Astrocyte (in vitro differentiated cells and primary cell): Measurements from ENCODE around the gene RARB. TPM values are rescaled to one million over a fixed set of nuclear protein-coding genes. Genes with fewer than 3 reads are reported as not detected.

Source experiments
- DNase-seq: peaks from one replicate; pipeline ENCODE4 v3.0.0-alpha.2; 2010; ENCODE audit warnings: low read depth
- FAIRE-seq: peaks from 2 replicates; lab custom pipeline; 2011; peaks lifted over from hg19 to GRCh38; lab: Jason Lieb, UNC
- H2AFZ ChIP-seq: 2 replicates; pipeline ENCODE4 v1.6.0; 2012; ENCODE audit warnings: low read depth, low read length, inconsistent platforms
- H3K27ac ChIP-seq: 2 replicates; pipeline ENCODE4 v1.5.1; 2011; ENCODE audit warnings: low read depth, low read length, inconsistent platforms
- H3K27me3 ChIP-seq: 2 replicates; pipeline ENCODE4 v1.6.0; 2011; ENCODE audit warnings: low read length, inconsistent platforms; ENCODE audit not compliant: insufficient read depth
- H3K36me3 ChIP-seq: 2 replicates; pipeline ENCODE4 v1.5.1; 2011; ENCODE audit warnings: low read length, inconsistent platforms; ENCODE audit not compliant: insufficient read depth
- H3K4me1 ChIP-seq: 2 replicates; pipeline ENCODE4 v1.5.1; 2011; ENCODE audit warnings: low read length, inconsistent platforms; ENCODE audit not compliant: insufficient read depth
- H3K4me2 ChIP-seq: 2 replicates; pipeline ENCODE4 v1.6.0; 2012; ENCODE audit warnings: low read length, inconsistent platforms
- H3K4me3 ChIP-seq: 2 replicates; pipeline ENCODE4 v1.5.1; 2011; ENCODE audit warnings: low read depth, mild to moderate bottlenecking, low read length, inconsistent platforms; ENCODE audit not compliant: insufficient read depth
- H3K79me2 ChIP-seq: 2 replicates; pipeline ENCODE4 v1.6.0; 2012; ENCODE audit warnings: mild to moderate bottlenecking, low read length, inconsistent platforms; ENCODE audit not compliant: insufficient read depth
- H3K9ac ChIP-seq: 2 replicates; pipeline ENCODE4 v1.6.0; 2012; ENCODE audit warnings: mild to moderate bottlenecking, low read length, inconsistent platforms
- H3K9me3 ChIP-seq: 2 replicates; pipeline ENCODE4 v1.5.1; 2012; ENCODE audit warnings: low read depth, mild to moderate bottlenecking, low read length, inconsistent platforms; ENCODE audit not compliant: insufficient read depth
- H4K20me1 ChIP-seq: 2 replicates; pipeline ENCODE4 v1.6.0; 2012; ENCODE audit warnings: low read length, inconsistent platforms; ENCODE audit not compliant: insufficient read depth
- H3K27ac Mint-ChIP-seq: one replicate; pipeline ENCODE4 v1.8.0; 2021; ENCODE audit warnings: mild to moderate bottlenecking, mixed read lengths; ENCODE audit not compliant: unreplicated experiment
- H3K27me3 Mint-ChIP-seq: one replicate; pipeline ENCODE4 v1.8.0; 2021; ENCODE audit warnings: low read depth, mixed read lengths; ENCODE audit not compliant: unreplicated experiment
- H3K36me3 Mint-ChIP-seq: one replicate; pipeline ENCODE4 v1.8.0; 2021; ENCODE audit warnings: low read depth, mixed read lengths; ENCODE audit not compliant: unreplicated experiment
- H3K4me1 Mint-ChIP-seq: one replicate; pipeline ENCODE4 v1.8.0; 2021; ENCODE audit warnings: low read depth, mixed read lengths; ENCODE audit not compliant: unreplicated experiment
- H3K4me3 Mint-ChIP-seq: one replicate; pipeline ENCODE4 v1.8.0; 2021; ENCODE audit warnings: mild to moderate bottlenecking, moderate library complexity, mixed read lengths; ENCODE audit not compliant: unreplicated experiment
- H3K9me3 Mint-ChIP-seq: one replicate; pipeline ENCODE4 v1.8.0; 2021; ENCODE audit warnings: mild to moderate bottlenecking, mixed read lengths; ENCODE audit not compliant: unreplicated experiment
- CTCF ChIP-seq: IDR thresholded peaks from 2 replicates; pipeline ENCODE4 v1.5.1; 2011; ENCODE audit warnings: low read depth, mild to moderate bottlenecking, inconsistent platforms, low read length, moderate library complexity; ENCODE audit not compliant: insufficient read depth
- EZH2 ChIP-seq: IDR thresholded peaks from 2 replicates; pipeline ENCODE4 v1.6.1; 2012; ENCODE audit warnings: mild to moderate bottlenecking, low read length, inconsistent platforms; ENCODE audit not compliant: insufficient read depth
- total RNA-seq: library from RNA; stranded (reverse); gene quantifications from 2 replicates; pipeline ENCODE4 v1.2.1, GENCODE V29; 2021

The RARB gene
- total RNA-seq, 1 donor from 2014 or later: 0.27 TPM

- H3K9me3 ChIP-seq: no peaks in the 10 kb centered on the region
- H3K9ac ChIP-seq: no peak overlapping the region
- H3K79me2 ChIP-seq: peaks cover 65% of the 10 kb centered on the region
- H3K4me3 ChIP-seq: no peak overlapping the region
- H3K27ac ChIP-seq: no peak overlapping the region
- H3K27me3 ChIP-seq: no peaks in the 10 kb centered on the region
- Mint-ChIP-seq H3K36me3 (no peaks in the 10 kb centered on the region), H3K4me3 (no peak overlapping the region), H3K27ac (no peak overlapping the region), H3K9me3 (no peaks in the 10 kb centered on the region), H3K4me1 (peaks cover 7% of the 10 kb centered on the region), H3K27me3 (no peaks in the 10 kb centered on the region)
- H4K20me1 ChIP-seq: no peaks in the 10 kb centered on the region
- no peak overlapping the region for H2AFZ ChIP-seq
- TF ChIP-seq CTCF: no peak
- no peak for TF ChIP-seq EZH2
- DNase-seq: no peak
- H3K4me2 ChIP-seq: no peak overlapping the region
- peaks cover 8% of the 10 kb centered on the region for H3K36me3 ChIP-seq
- peaks cover 26% of the 10 kb centered on the region for H3K4me1 ChIP-seq
- FAIRE-seq: no peak
Measured at GRCh38 chr3:25460751-25461150, 32.7 kb downstream of the RARB start.

- Histone ChIP-seq H3K9ac (no peak overlapping the region), H4K20me1 (no peaks in the 10 kb centered on the region), H3K36me3 (peaks cover 8% of the 10 kb centered on the region), H3K79me2 (peaks cover 58% of the 10 kb centered on the region), H2AFZ (no peak overlapping the region), H3K4me2 (no peak overlapping the region), H3K4me1 (peaks cover 20% of the 10 kb centered on the region), H3K4me3 (no peak overlapping the region), H3K27me3 (no peaks in the 10 kb centered on the region), H3K9me3 (no peaks in the 10 kb centered on the region), H3K27ac (no peak overlapping the region)
- TF ChIP-seq EZH2: no peak
- TF ChIP-seq CTCF: no peak
- Mint-ChIP-seq H3K9me3 (no peaks in the 10 kb centered on the region), H3K27ac (no peak overlapping the region), H3K36me3 (no peaks in the 10 kb centered on the region), H3K4me1 (peaks cover 2% of the 10 kb centered on the region), H3K4me3 (no peak overlapping the region), H3K27me3 (no peaks in the 10 kb centered on the region)
- FAIRE-seq: no peak
- DNase-seq: no peak
Measured at GRCh38 chr3:25461946-25462345, 33.9 kb downstream of the RARB start.

- Histone ChIP-seq H3K79me2 (peaks cover 52% of the 10 kb centered on the region), H3K4me1 (peaks cover 17% of the 10 kb centered on the region), H3K4me2 (no peak overlapping the region), H3K36me3 (peaks cover 8% of the 10 kb centered on the region), H3K4me3 (no peak overlapping the region), H3K27ac (no peak overlapping the region), H3K9ac (no peak overlapping the region), H2AFZ (no peak overlapping the region), H3K27me3 (no peaks in the 10 kb centered on the region), H4K20me1 (no peaks in the 10 kb centered on the region), H3K9me3 (no peaks in the 10 kb centered on the region)
- TF ChIP-seq CTCF (no peak), EZH2 (no peak)
- Mint-ChIP-seq H3K4me3 (no peak overlapping the region), H3K9me3 (no peaks in the 10 kb centered on the region), H3K27me3 (no peaks in the 10 kb centered on the region), H3K36me3 (no peaks in the 10 kb centered on the region), H3K4me1 (peaks cover 2% of the 10 kb centered on the region), H3K27ac (no peak overlapping the region)
- FAIRE-seq: no peak
- no peak for DNase-seq
Measured at GRCh38 chr3:25462495-25462894, 34.4 kb downstream of the RARB start.
